Measurements from ENCODE around the gene PSPC1. TPM values are rescaled to one million over a fixed set of nuclear protein-coding genes. Genes with fewer than 3 reads are reported as not detected.

The PSPC1 gene
- total and polyA plus RNA-seq, 8 donors = 19.2 to 256 (median 79.3) TPM

DNA sequence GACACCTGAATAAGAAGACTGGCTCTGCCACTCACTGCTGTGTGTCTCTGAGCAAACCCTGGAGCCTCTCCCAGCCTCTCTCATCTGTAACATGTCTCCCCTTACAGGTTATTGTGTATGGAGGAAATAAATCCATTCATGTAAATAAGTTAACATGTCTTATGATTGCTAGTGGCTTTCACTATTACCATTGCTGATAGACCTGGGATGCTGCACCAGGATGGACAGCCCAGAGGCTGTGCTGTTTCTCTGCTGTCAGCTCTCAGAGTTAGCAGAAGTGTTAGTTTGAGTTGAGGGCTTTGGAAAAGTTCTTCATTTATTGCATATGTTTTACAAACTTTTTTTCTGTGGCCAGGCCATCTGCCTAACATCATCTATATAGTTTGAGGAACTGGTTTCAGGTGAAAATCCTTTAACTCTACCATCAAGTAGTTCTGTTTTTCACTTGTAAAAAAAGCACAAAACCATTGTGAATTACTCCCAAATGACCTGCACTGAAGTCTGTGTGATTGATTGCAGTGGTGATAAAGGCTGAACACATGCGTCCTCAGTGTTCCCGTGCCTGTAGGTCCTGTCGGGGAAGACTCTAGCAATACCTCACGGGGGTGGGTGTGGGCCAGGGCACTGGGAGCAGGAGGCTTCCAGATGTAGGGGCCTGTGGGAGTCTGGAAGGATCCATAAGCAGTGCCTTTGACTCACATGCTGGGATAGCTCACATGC lies 124.7 kb downstream of the PSPC1 start:
- Histone ChIP-seq H3K4me1 (no peaks in the 10 kb centered on the region), H3K9me3 (no peaks in the 10 kb centered on the region), H3K27ac (no peak overlapping the region), H3K36me3 (peaks cover 21 to 82% (median 75%) of the 10 kb centered on the region in 4 donors), H3K27me3 (no peaks in the 10 kb centered on the region), H3K4me3 (no peak overlapping the region)
- whole genome bisulfite sequencing, 5 donors = 45 to 57% (median 51%) methylated on average over 4 of the region's 4 CpGs
- intact Hi-C loops (cut with DNase I; ENCODE audit: low total_unique reads) = no loop called here
- DNase-seq = no peak
- TF ChIP-seq, protein P1, sequence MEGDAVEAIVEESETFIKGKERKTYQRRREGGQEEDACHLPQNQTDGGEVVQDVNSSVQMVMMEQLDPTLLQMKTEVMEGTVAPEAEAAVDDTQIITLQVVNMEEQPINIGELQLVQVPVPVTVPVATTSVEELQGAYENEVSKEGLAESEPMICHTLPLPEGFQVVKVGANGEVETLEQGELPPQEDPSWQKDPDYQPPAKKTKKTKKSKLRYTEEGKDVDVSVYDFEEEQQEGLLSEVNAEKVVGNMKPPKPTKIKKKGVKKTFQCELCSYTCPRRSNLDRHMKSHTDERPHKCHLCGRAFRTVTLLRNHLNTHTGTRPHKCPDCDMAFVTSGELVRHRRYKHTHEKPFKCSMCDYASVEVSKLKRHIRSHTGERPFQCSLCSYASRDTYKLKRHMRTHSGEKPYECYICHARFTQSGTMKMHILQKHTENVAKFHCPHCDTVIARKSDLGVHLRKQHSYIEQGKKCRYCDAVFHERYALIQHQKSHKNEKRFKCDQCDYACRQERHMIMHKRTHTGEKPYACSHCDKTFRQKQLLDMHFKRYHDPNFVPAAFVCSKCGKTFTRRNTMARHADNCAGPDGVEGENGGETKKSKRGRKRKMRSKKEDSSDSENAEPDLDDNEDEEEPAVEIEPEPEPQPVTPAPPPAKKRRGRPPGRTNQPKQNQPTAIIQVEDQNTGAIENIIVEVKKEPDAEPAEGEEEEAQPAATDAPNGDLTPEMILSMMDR (IDR thresholded peaks at IDR 0.05) = no peak
- TF ChIP-seq POLR2A (IDR thresholded peaks at IDR 0.05) = no peak

Small RNAs within 50 kb of the gene (small RNA-seq; reads per million reads assigned to genes)
- 0.15 to 0.54 (median 0.30) reads per million in 4 donors for gene RN7SL166P

Other genes with a start within 250 kb of the PSPC1 start
- 1 to 10 TPM in 1 of 5 donors, not detected in 4; 1.2 TPM for gene TPTE2, start 221.4 kb downstream of the PSPC1 start, total RNA-seq
- gene TPTE2, start 221.4 kb downstream of the PSPC1 start, polyA plus RNA-seq = not detected
- 10 to 100 TPM; 22.2 to 69.2 (median 28.5) TPM for gene MPHOSPH8, start 149.3 kb downstream of the PSPC1 start, total RNA-seq
- gene MPHOSPH8, start 149.3 kb downstream of the PSPC1 start, polyA plus RNA-seq = 10 to 100 TPM; 15.1 to 51.3 (median 17.4) TPM
- 10 to 100 TPM in 4 of 5 donors, 1 to 10 TPM in 1; 4.9 to 67.4 (median 23.5) TPM for gene ZMYM5, start 80.7 kb upstream of the PSPC1 start, total RNA-seq
- gene ZMYM5, start 80.7 kb upstream of the PSPC1 start, polyA plus RNA-seq = 1 to 10 TPM; 4.4 to 6.6 (median 6.1) TPM
- 100 to 1,000 TPM in 4 of 5 donors, 10 to 100 TPM in 1; 45.5 to 182 (median 111) TPM for gene ZMYM2, start 175.8 kb upstream of the PSPC1 start, total RNA-seq
- gene ZMYM2, start 175.8 kb upstream of the PSPC1 start, polyA plus RNA-seq = 10 to 100 TPM; 10.8 to 22.5 (median 13.0) TPM

All from stomach (tissue), 9 donors.